T-helper 2 cell treated with Interferon-gamma antibody and Interleukin-4, amounts not matched to agents 5 μg/mL and 100 μg/mL, for 36 hours (primary cell): Measurements from ENCODE around the gene FDXR.

Experiments
- DNase-seq: peaks from one replicate; pipeline ENCODE4 v3.0.0; 2021; ENCODE audit warnings: low spot score
- H3K27ac Mint-ChIP-seq: one replicate; pipeline ENCODE4 v1.8.0; 2021; ENCODE audit warnings: mild to moderate bottlenecking, mixed read lengths
- H3K27me3 Mint-ChIP-seq: one replicate; pipeline ENCODE4 v1.8.0; 2021; ENCODE audit warnings: low read depth, mixed read lengths
- H3K36me3 Mint-ChIP-seq: one replicate; pipeline ENCODE4 v1.8.0; 2021; ENCODE audit warnings: low read depth, mixed read lengths
- H3K4me1 Mint-ChIP-seq: one replicate; pipeline ENCODE4 v1.8.0; 2021; ENCODE audit warnings: low read depth, mixed read lengths
- H3K4me3 Mint-ChIP-seq: one replicate; pipeline ENCODE4 v1.8.0; 2022; ENCODE audit warnings: mild to moderate bottlenecking, moderate library complexity, mixed read lengths
- H3K9me3 Mint-ChIP-seq: one replicate; pipeline ENCODE4 v1.8.0; 2021; ENCODE audit warnings: mixed read lengths

Gene FDXR

DNA sequence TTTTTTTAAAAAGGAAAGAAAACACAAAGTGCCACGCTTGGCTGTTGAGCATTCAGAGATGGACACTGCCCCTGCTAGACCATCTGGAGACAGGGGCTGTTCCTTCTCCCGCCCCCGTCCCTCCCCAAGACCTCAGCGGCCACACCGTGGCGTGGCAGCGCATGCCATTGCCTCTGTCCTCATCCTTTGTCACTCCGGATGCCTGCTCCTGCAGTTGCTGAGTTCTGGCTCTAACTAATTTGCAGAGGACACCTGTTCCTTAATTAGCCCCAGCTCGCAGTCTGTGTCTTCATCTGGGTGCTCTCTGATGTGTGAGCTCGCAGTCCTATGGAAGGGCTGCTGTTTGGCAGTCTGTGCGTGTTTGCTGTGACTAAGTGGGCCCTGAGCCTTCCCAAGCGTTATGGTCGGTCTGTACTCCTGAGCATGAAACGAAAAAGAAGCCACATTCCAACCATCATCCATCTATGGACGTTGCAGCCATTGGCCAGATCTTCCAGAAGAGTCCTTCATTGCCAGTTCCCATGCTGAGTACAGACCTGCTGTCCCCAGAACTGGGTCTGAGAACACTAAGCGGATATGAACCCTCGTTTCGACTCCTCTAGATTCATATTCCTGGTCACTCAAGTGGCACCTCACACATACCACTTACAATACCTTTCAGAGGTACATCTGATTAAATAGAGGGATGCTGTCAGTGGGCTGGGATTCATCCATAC, 55.7 kb downstream of the FDXR start:
- H3K27me3 Mint-ChIP-seq, result no peaks in the 10 kb centered on the region
- peaks cover 4% of the 10 kb centered on the region for H3K4me1 Mint-ChIP-seq
- DNase-seq, result no peak
- H3K27ac Mint-ChIP-seq, result no peak overlapping the region
- no peaks in the 10 kb centered on the region for H3K9me3 Mint-ChIP-seq
- H3K4me3 Mint-ChIP-seq, result no peak overlapping the region
- peaks cover 7% of the 10 kb centered on the region for H3K36me3 Mint-ChIP-seq

DNA sequence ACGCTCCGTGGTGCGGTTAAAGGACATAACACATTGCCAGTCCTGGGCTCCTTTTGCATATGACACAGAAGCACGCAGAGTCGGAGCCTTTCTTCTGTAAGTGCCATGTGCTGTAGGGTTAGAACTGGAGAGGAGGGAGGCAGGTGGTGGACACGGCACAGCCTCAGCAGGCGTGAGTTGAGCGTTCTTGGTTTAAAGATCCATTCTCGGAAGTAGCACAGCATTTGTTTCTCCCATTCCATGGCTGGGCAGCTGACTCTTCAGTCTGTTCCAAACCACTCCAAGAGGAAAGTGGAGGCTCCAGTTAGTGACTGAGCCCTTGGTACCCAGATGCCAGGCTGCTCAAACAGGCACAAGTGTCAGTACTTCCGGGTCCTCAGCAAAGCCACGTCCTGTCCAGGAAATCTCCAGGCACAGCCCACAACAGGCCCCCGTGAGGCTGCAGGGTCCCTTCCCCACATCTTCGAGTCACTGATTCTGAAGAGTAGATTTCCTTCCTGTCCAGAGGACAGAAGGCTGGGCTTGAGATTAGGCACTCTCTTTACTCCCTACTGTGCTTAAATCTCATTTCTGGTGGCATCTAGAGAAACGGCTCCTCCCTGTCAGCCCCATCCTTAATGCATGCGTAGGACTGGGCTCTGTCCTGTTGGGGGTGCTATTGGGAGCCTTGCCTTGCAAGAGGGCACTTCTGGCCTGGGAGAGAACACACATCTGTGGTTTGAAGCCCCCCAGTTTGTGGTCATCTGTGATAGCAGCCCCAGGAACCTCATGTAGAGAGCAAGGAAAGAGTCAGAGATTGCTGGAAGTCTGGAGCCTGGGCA, 57.0 kb downstream of the FDXR start:
- no peak overlapping the region for H3K27ac Mint-ChIP-seq
- H3K4me1 Mint-ChIP-seq, result peaks cover 4% of the 10 kb centered on the region
- H3K4me3 Mint-ChIP-seq, result no peak overlapping the region
- no peaks in the 10 kb centered on the region for H3K9me3 Mint-ChIP-seq
- peaks cover 8% of the 10 kb centered on the region for H3K36me3 Mint-ChIP-seq
- H3K27me3 Mint-ChIP-seq, result no peaks in the 10 kb centered on the region
- no peak for DNase-seq

DNA sequence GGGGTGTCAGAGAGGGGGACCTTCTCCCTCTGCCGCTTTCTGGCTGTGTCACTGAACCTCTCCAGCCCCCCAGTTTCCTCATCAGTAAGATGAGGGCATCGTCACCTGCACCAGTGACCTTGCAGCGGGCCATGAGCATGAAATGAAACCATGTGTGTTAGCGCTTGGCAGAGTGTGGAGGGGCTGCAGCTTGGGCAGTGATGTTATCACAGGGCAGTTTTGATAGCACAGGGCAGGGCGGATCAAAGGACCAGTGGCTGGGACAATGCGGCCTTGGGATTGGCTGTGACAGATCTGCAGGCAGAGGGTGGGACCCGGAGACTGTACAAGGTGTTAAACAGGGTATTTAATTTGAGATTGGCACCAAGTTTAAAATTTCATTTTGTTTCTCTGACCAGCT, 57.7 kb downstream of the FDXR start:
- Mint-ChIP-seq H3K4me3 (no peak overlapping the region), H3K9me3 (no peaks in the 10 kb centered on the region), H3K4me1 (peaks cover 4% of the 10 kb centered on the region), H3K27ac (no peak overlapping the region), H3K36me3 (peaks cover 9% of the 10 kb centered on the region), H3K27me3 (no peaks in the 10 kb centered on the region)
- DNase-seq, result no peak

DNA sequence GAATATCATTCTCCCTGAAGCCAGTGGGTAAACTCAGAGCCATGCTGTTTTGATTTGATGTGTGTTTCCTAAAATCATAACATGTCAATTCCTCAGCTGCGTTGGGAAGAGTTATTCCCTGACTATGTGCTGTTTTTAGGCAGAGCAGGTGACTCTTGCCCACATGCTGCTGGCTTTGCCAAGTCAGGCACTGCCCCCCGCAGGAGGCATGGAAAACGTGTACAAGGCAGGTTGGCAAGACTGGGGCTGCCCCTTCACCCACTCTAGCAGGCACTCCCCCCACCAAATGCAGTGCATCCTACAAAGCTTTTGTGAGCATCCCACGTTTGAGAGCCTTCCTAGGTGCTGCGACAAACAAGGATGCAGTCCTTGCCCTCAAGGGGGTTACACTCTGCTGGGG, 58.3 kb downstream of the FDXR start:
- Mint-ChIP-seq H3K36me3 (peaks cover 9% of the 10 kb centered on the region), H3K9me3 (no peaks in the 10 kb centered on the region), H3K4me1 (peaks cover 4% of the 10 kb centered on the region), H3K27ac (no peak overlapping the region), H3K27me3 (no peaks in the 10 kb centered on the region), H3K4me3 (no peak overlapping the region)
- no peak for DNase-seq
